ENCODE data around the gene RANBP17.

DNA sequence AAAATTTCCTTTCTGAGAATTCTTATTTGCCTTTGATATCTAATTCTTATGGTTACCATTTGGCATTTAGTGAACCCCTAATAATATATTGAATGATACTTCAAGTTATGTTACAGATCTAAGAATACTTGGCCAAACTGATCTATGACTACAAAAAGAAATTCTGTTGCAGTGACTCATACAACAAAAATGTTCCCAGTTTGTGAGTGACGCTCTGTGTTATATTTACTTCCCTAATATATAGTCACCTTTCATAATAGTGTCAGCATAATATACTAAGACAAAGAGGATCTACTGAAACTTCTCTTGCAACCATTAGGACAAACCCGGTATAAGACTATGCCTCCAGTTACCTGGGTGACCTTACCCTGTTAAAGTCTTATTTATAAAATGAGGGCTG, 230.4 kb downstream of the RANBP17 start:
- TF ChIP-seq EZH2phosphoT487 (IDR thresholded peaks at IDR 0.05; ENCODE audit: low read depth) = no peak
- no peak for TF ChIP-seq CTCF (IDR thresholded peaks at IDR 0.05; ENCODE audit: low read depth, low read length)

All from OCI-LY3 (cell line).